PFSK-1 (cell line): Measurements from ENCODE around the gene USP50. TPM values are rescaled to one million over a fixed set of nuclear protein-coding genes. Genes with fewer than 3 reads are reported as not detected.

Experiments
- FOXP2 ChIP-seq: optimal IDR thresholded peaks from 2 replicates; pipeline ENCODE3; 2011; ENCODE audit warnings: borderline replicate concordance, control low read depth, inconsistent platforms; ENCODE audit not compliant: insufficient read depth; ENCODE audit errors: extremely low read length, extremely low read depth
- POLR2AphosphoS5 ChIP-seq: IDR thresholded peaks from 2 replicates; pipeline ENCODE4 v1.6.1; 2012; ENCODE audit warnings: low read depth, mild to moderate bottlenecking, control low read depth, low read length, moderate library complexity
- REST ChIP-seq, 2 experiments: IDR thresholded peaks; 2 replicates each; pipeline versions ENCODE4 v1.6.1 to v1.8.0; 2011 to 2012; ENCODE audit warnings: low read depth in 2 of 2, low read length in 2 of 2, control low read depth in 1 of 2, inconsistent platforms in 1 of 2, mild to moderate bottlenecking in 1 of 2, moderate library complexity in 1 of 2; ENCODE audit not compliant: insufficient read depth in 1 of 2
- SIN3A ChIP-seq: IDR thresholded peaks from 2 replicates; pipeline ENCODE4 v1.6.1; 2012; ENCODE audit warnings: mild to moderate bottlenecking, low read length, moderate library complexity, borderline replicate concordance; ENCODE audit not compliant: insufficient read depth
- TAF1 ChIP-seq: IDR thresholded peaks from 2 replicates; pipeline ENCODE4 v1.6.1; 2012; ENCODE audit warnings: low read length, control low read depth, borderline replicate concordance; ENCODE audit not compliant: insufficient read depth
- polyA plus RNA-seq: library from polyadenylated mRNA; unstranded; fragments of >200 nt; gene quantifications from one replicate; pipeline ENCODE4 v1.2.1, GENCODE V29; 2012; ENCODE audit warnings: low read depth, missing spikeins; ENCODE audit not compliant: insufficient read length

Gene USP50
- 0.34 TPM for polyA plus RNA-seq

GRCh38 chr15:50546566-50546965, at the start of gene USP50:
TSS of gene USP50 (minus strand) at chr15:50546666. CDS start at chr15:50546525, 141 bp downstream.
- TF ChIP-seq SIN3A (no peak), TAF1 (no peak), FOXP2 (no peak), REST (IDR thresholded peaks at IDR 0.05; ENCODE audit: insufficient read depth in 1 of 2, low read depth in 2 of 2, low read length in 2 of 2) (no peak), POLR2AphosphoS5 (no peak)

GRCh38 chr15:50594311-50594710, 47.8 kb upstream of the USP50 start:
- TF ChIP-seq REST (IDR thresholded peaks at IDR 0.05; ENCODE audit: insufficient read depth in 1 of 2, low read depth in 2 of 2, low read length in 2 of 2) = no peak
- TF ChIP-seq FOXP2 = no peak
- no peak for TF ChIP-seq TAF1
- TF ChIP-seq SIN3A = no peak
- no peak for TF ChIP-seq POLR2AphosphoS5

- TF ChIP-seq SIN3A = no peak
Measured at GRCh38 chr15:50593761-50594160, 47.3 kb upstream of the USP50 start.

- TF ChIP-seq FOXP2 (no peak), SIN3A (no peak), TAF1 (no peak), POLR2AphosphoS5 (no peak), REST (IDR thresholded peaks at IDR 0.05; ENCODE audit: insufficient read depth in 1 of 2, low read depth in 2 of 2, low read length in 2 of 2) (no peak)
Measured at GRCh38 chr15:50590288-50590687, 43.8 kb upstream of the USP50 start.

- TF ChIP-seq TAF1 (no peak), POLR2AphosphoS5 (no peak), FOXP2 (no peak), REST (IDR thresholded peaks at IDR 0.05; ENCODE audit: insufficient read depth in 1 of 2, low read depth in 2 of 2, low read length in 2 of 2) (no peak), SIN3A (no peak)
Measured at GRCh38 chr15:50577492-50577891, 31.0 kb upstream of the USP50 start.
